IMR-90 (cell line): Measurements from ENCODE around the gene RHOBTB3. TPM values are rescaled to one million over a fixed set of nuclear protein-coding genes. Genes with fewer than 3 reads are reported as not detected.

ENCODE experiments used
- ATAC-seq: fragments of 200-7000 bp; cut with Tn5 transposase; 2 replicates; pipeline ENCODE4 v1.9.1; 2020; ENCODE audit warnings: low read depth, mild to moderate bottlenecking, moderate library complexity
- BruUV-seq: library from RNA; stranded (reverse); fragments of 400-500 nt; replicated peaks from 2 replicates; lab custom pipeline; 2021; lab: Mats Ljungman, UMichigan
- CTCF ChIA-PET: fragments of 300-600 bp; formaldehyde crosslinking; extraction: SDS; loops from one replicate; lab custom pipeline; 2021; ENCODE audit warnings: antibody characterized with exemption; lab: Yijun Ruan, JAX
- POLR2A ChIA-PET: fragments of 300-600 bp; sonication (Branson Sonifier 250); formaldehyde crosslinking; loops from one replicate; lab custom pipeline; 2022; ENCODE audit warnings: antibody characterized with exemption; ENCODE audit not compliant: unreplicated experiment; lab: Charles Lee
- DNase-seq: peaks from one replicate; pipeline ENCODE4 v3.0.0; 2013
- H2AFZ ChIP-seq: replicated peaks from 2 replicates; pipeline ENCODE3; 2013; ENCODE audit warnings: low read length, mild to moderate bottlenecking; ENCODE audit not compliant: poor library complexity
- H2AK5ac ChIP-seq: 2 replicates; pipeline ENCODE4 v1.6.1; 2013; ENCODE audit warnings: low read depth, low read length, inconsistent platforms
- H2AK9ac ChIP-seq: replicated peaks from 2 replicates; pipeline ENCODE3; 2013; ENCODE audit warnings: mild to moderate bottlenecking, low read depth, low read length, moderate library complexity; ENCODE audit not compliant: poor library complexity
- H2BK120ac ChIP-seq: 2 replicates; pipeline ENCODE4 v1.6.1; 2013; ENCODE audit warnings: low read depth, low read length, inconsistent platforms
- H2BK15ac ChIP-seq: 3 replicates; pipeline ENCODE4 v1.6.1; 2013; ENCODE audit warnings: low read depth, low read length, inconsistent platforms
- H2BK20ac ChIP-seq: 2 replicates; pipeline ENCODE4 v1.6.1; 2013; ENCODE audit warnings: low read depth, mild to moderate bottlenecking, inconsistent platforms, low read length, moderate library complexity
- H2BK5ac ChIP-seq: 2 replicates; pipeline ENCODE4 v1.6.1; 2013; ENCODE audit warnings: mild to moderate bottlenecking, low read depth, low read length, inconsistent platforms; ENCODE audit not compliant: poor library complexity, severe bottlenecking
- H3K14ac ChIP-seq: replicated peaks from 2 replicates; pipeline ENCODE4 v1.6.1; 2013; ENCODE audit warnings: low read depth, low read length, inconsistent platforms
- H3K18ac ChIP-seq: 2 replicates; pipeline ENCODE4 v1.6.1; 2013; ENCODE audit warnings: low read depth, low read length, control low read depth
- H3K23ac ChIP-seq: 2 replicates; pipeline ENCODE4 v1.6.1; 2013; ENCODE audit warnings: low read depth, low read length, inconsistent platforms
- H3K27ac ChIP-seq: 2 replicates; pipeline ENCODE4 v1.5.1; 2013; ENCODE audit warnings: mild to moderate bottlenecking, control low read depth, low read length; ENCODE audit not compliant: insufficient read depth
- H3K27me3 ChIP-seq: 2 replicates; pipeline ENCODE4 v1.6.1; 2013; ENCODE audit warnings: low read length; ENCODE audit not compliant: control insufficient read depth, insufficient read depth
- H3K36me3 ChIP-seq: 2 replicates; pipeline ENCODE4 v1.6.1; 2013; ENCODE audit warnings: low read length, mixed read lengths; ENCODE audit not compliant: control insufficient read depth, insufficient read depth
- H3K4ac ChIP-seq: 2 replicates; pipeline ENCODE4 v1.6.1; 2013; ENCODE audit warnings: low read depth, low read length, inconsistent platforms
- H3K4me1 ChIP-seq: 2 replicates; pipeline ENCODE4 v1.6.1; 2013; ENCODE audit warnings: low read length, mixed read lengths; ENCODE audit not compliant: control insufficient read depth, insufficient read depth
- H3K4me2 ChIP-seq: 2 replicates; pipeline ENCODE4 v1.6.1; 2013; ENCODE audit warnings: low read depth, mild to moderate bottlenecking, control low read depth, low read length, moderate library complexity
- H3K4me3 ChIP-seq: 2 replicates; pipeline ENCODE4 v1.5.1; 2013; ENCODE audit warnings: low read depth, mild to moderate bottlenecking, control low read depth, low read length, moderate library complexity; ENCODE audit not compliant: insufficient read depth
- H3K56ac ChIP-seq: 2 replicates; pipeline ENCODE4 v1.6.1; 2013; ENCODE audit warnings: low read length, inconsistent platforms; ENCODE audit not compliant: insufficient read depth; ENCODE audit errors: extremely low read depth
- H3K79me1 ChIP-seq, 2 experiments: 2 replicates each; pipeline ENCODE4 v1.6.1; 2013; ENCODE audit warnings: low read length in 2 of 2, inconsistent platforms in 1 of 2, low read depth in 1 of 2
- H3K9ac ChIP-seq: 2 replicates; pipeline ENCODE4 v1.6.1; 2013; ENCODE audit warnings: low read depth, low read length, control low read depth
- H3K9me1 ChIP-seq: 2 replicates; pipeline ENCODE4 v1.6.1; 2013; ENCODE audit warnings: low read length, inconsistent platforms; ENCODE audit not compliant: insufficient read depth
- H3K9me3 ChIP-seq: 2 replicates; pipeline ENCODE4 v1.6.1; 2013; ENCODE audit warnings: low read length; ENCODE audit not compliant: control insufficient read depth, insufficient read depth
- H4K20me1 ChIP-seq: 2 replicates; pipeline ENCODE4 v1.6.1; 2013; ENCODE audit warnings: low read length, inconsistent platforms; ENCODE audit not compliant: insufficient read depth
- H4K5ac ChIP-seq: 2 replicates; pipeline ENCODE4 v1.6.1; 2013; ENCODE audit warnings: mild to moderate bottlenecking, low read depth, low read length, control low read depth
- H4K8ac ChIP-seq, 2 experiments: 2 replicates each; pipeline ENCODE4 v1.6.1; 2013; ENCODE audit warnings: low read depth in 2 of 2, low read length in 2 of 2, control low read depth in 1 of 2, inconsistent platforms in 1 of 2
- H4K91ac ChIP-seq: 2 replicates; pipeline ENCODE4 v1.6.1; 2013; ENCODE audit warnings: low read depth, low read length, inconsistent platforms; ENCODE audit not compliant: insufficient read depth
- BHLHE40 ChIP-seq: fragments of 150-350 bp; IDR thresholded peaks from 2 replicates; pipeline ENCODE4 v1.6.1; 2016; ENCODE audit warnings: mild to moderate bottlenecking, low read depth, low read length
- CEBPB ChIP-seq: IDR thresholded peaks from 2 replicates; pipeline ENCODE4 v1.6.1; 2012; ENCODE audit warnings: low read depth, low read length, improper control_type of control experiment
- CHD1 ChIP-seq: IDR thresholded peaks from 2 replicates; pipeline ENCODE4 v1.6.1; 2012; ENCODE audit warnings: low read depth, low read length, improper control_type of control experiment
- ELK1 ChIP-seq: fragments of 150-350 bp; IDR thresholded peaks from 2 replicates; pipeline ENCODE4 v1.6.1; 2016; ENCODE audit warnings: low read depth, mild to moderate bottlenecking, low read length, moderate library complexity, borderline replicate concordance
- FOS ChIP-seq: fragments of 150-350 bp; IDR thresholded peaks from 2 replicates; pipeline ENCODE4 v1.6.1; 2016; ENCODE audit warnings: low read depth, low read length
- MAFK ChIP-seq: IDR thresholded peaks from 2 replicates; pipeline ENCODE4 v1.6.1; 2012; ENCODE audit warnings: low read depth, low read length, improper control_type of control experiment
- MXI1 ChIP-seq: IDR thresholded peaks from 2 replicates; pipeline ENCODE4 v1.6.1; 2012; ENCODE audit warnings: low read depth, mild to moderate bottlenecking, low read length, moderate library complexity, borderline replicate concordance
- NFE2L2 ChIP-seq: fragments of 150-350 bp; IDR thresholded peaks from 2 replicates; pipeline ENCODE4 v1.6.1; 2016; ENCODE audit warnings: low read depth, mild to moderate bottlenecking, low read length
- RAD21 ChIP-seq: IDR thresholded peaks from 2 replicates; pipeline ENCODE4 v1.6.1; 2012; ENCODE audit warnings: low read length, improper control_type of control experiment
- RCOR1 ChIP-seq: IDR thresholded peaks from 2 replicates; pipeline ENCODE4 v1.6.1; 2012; ENCODE audit warnings: mild to moderate bottlenecking, low read length, improper control_type of control experiment; ENCODE audit not compliant: insufficient replicate concordance
- RFX5 ChIP-seq: IDR thresholded peaks from 2 replicates; pipeline ENCODE4 v1.8.0; 2012; ENCODE audit warnings: low read depth, mild to moderate bottlenecking, low read length, moderate library complexity
- SMC3 ChIP-seq: fragments of 150-350 bp; IDR thresholded peaks from 2 replicates; pipeline ENCODE4 v1.6.1; 2016; ENCODE audit warnings: low read depth, mild to moderate bottlenecking, antibody characterized with exemption, low read length, moderate library complexity
- USF2 ChIP-seq: fragments of 150-350 bp; IDR thresholded peaks from 2 replicates; pipeline ENCODE4 v1.6.1; 2017; ENCODE audit warnings: mild to moderate bottlenecking, antibody characterized with exemption, low read length, low read depth
- WGBS, 2 experiments: methylation state at CpG; one replicate each; pipeline versions ENCODE4 v1.1.5 to v1.1.7; 2013; ENCODE audit warnings: missing lambda C conversion rate in 2 of 2; ENCODE audit not compliant: insufficient read length in 1 of 2; ENCODE audit errors: extremely low coverage in 2 of 2; 5-methylcytosine and 5-hydroxymethylcytosine counted together
- dilution Hi-C: fragments of 300-500 bp; cut with HindIII; formaldehyde crosslinking; loops from one replicate; pipeline ENCODE4 v1.14.3; 2018; ENCODE audit warnings: low sequenced_read_pairs; ENCODE audit not compliant: unreplicated experiment
- in situ Hi-C: fragments of 300-500 bp; cut with MboI; formaldehyde crosslinking; loops from 3 replicates; pipeline ENCODE4 v1.14.3; 2019; ENCODE audit warnings: low sequenced_read_pairs, inconsistent platforms, mixed read lengths
- intact Hi-C: fragments of 100-400 bp; cut with micrococcal nuclease; formaldehyde crosslinking; loops from 2 replicates; pipeline ENCODE4 v1.10.0; 2022
- polyA plus RNA-seq, 3 experiments: library from polyadenylated mRNA; depleted of rRNA; stranded (reverse); fragments of >200 nt; gene quantifications; 2 replicates each; pipeline ENCODE4 v1.2.3, GENCODE V29; 2012; ENCODE audit warnings: low replicate concordance in 1 of 3
- total RNA-seq: library from RNA; depleted of rRNA; stranded (reverse); fragments of >200 nt; gene quantifications from 2 replicates; pipeline ENCODE4 v1.2.3, GENCODE V29; 2012

The RHOBTB3 gene
- total and polyA plus RNA-seq, 2 of the 4 experiments (the other 2 are of a cell fraction) = 117 to 447 TPM

DNA sequence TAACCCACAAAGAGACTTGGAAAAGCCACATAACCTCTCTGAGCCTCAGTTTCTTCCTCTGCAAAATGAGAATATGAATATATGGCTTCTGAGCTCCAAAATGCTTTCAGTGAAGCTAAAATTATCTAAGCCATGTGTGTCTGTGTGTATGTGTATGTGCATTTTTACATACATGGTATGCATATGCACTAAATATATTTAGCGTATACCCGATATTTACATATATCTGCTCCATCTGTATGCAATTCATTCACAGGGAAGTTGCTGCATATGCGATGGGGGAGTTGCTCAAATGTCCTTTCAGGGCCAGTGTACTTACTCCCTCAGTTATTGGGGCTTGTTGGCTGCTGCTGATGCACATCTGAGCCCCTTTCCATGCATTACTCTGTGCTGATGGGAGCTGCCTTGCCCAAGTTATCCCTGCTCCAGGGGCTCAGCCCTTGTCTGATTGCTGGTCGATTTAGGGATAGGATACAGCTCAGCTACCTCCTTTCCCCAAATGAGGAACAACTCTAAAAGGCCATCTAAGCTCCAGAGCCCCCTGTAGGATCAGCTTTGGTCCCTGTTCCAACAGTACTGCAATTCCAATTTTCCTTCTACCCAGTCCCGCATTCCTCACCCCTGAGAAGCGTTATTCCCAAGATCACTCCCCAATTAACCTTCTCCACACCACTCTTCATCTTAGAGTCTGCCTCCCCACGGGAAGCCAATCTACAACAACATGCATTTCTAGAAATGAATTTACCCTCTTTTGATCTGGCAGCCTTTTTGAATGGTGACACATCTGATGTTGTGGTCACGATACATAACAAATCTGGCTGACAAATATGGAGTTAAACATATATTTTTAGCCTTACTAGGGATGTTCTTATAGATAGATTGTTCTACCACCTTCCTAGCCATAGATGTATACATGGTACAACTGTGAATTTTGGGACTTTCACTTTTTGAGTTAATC, 15.9 kb downstream of the RHOBTB3 start:
- H4K91ac ChIP-seq = no peak overlapping the region
- H4K5ac ChIP-seq = no peak overlapping the region
- dilution Hi-C loops (no loop called here), intact Hi-C loops (no loop called here), in situ Hi-C loops (no loop called here)
- H3K36me3 ChIP-seq = peaks cover 48% of the 10 kb centered on the region
- H3K4me3 ChIP-seq = no peak overlapping the region
- no peak overlapping the region for H3K9ac ChIP-seq
- H3K79me1 ChIP-seq = peaks cover 41 to 71% of the 10 kb centered on the region in 2 experiments
- no peaks in the 10 kb centered on the region for H3K27me3 ChIP-seq
- peaks cover 13% of the 10 kb centered on the region for H3K9me1 ChIP-seq
- peaks cover 17% of the 10 kb centered on the region; the same call in 1 of the 2 replicates for H4K20me1 ChIP-seq
- no peak overlapping the region for H2BK15ac ChIP-seq
- peak overlapping the region; percentile 25 for H3K23ac ChIP-seq
- CTCF ChIA-PET = interaction anchor here (0.7 to 0.9 kb wide), 2 partner anchors 18 to 83 kb away, joined by 3 read pairs; no protein-coding TSS in a partner anchor
- no peak overlapping the region for H2BK5ac ChIP-seq
- no peak overlapping the region for H2AK5ac ChIP-seq
- H3K4me2 ChIP-seq = no peak overlapping the region
- no TSS peak for BruUV-seq
- ATAC-seq (no peak), DNase-seq (no peak)
- no peak overlapping the region for H2AK9ac ChIP-seq
- H3K4ac ChIP-seq = no peak overlapping the region
- POLR2A ChIA-PET = interaction anchor here (0.5 kb wide), 1 partner anchor 25 kb away, joined by 7 read pairs; no protein-coding TSS in a partner anchor
- H2BK120ac ChIP-seq = no peak overlapping the region
- no peak overlapping the region for H3K56ac ChIP-seq
- peak overlapping the region; percentile 38 for H3K14ac ChIP-seq
- WGBS, 2 experiments = 100% methylated on average over 1 of the region's 8 CpGs; no CpG with 5 or more reads in 1 of the 2 experiments
- H3K27ac ChIP-seq = no peak overlapping the region
- no peak overlapping the region for H2AFZ ChIP-seq
- no peak overlapping the region for H2BK20ac ChIP-seq
- no peak overlapping the region for H3K18ac ChIP-seq
- H3K9me3 ChIP-seq = no peaks in the 10 kb centered on the region
- no peak overlapping the region for H4K8ac ChIP-seq
- H3K4me1 ChIP-seq = peaks cover 11% of the 10 kb centered on the region
- TF ChIP-seq CEBPB (no peak), CHD1 (no peak), RAD21 (no peak), MXI1 (no peak), RCOR1 (no peak), RFX5 (no peak), FOS (no peak), BHLHE40 (no peak), NFE2L2 (no peak), ELK1 (no peak), SMC3 (no peak), USF2 (no peak), MAFK (no peak)
